Right lobe of liver (tissue), 6 donors: ENCODE measurements around the gene DUSP11. TPM values are rescaled to one million over a fixed set of nuclear protein-coding genes. Genes with fewer than 3 reads are reported as not detected.
A peak's percentile ranks its signal among the peaks of the same experiment; 100 is the strongest.
"Not testable (repeated sequence)": the region's sequence is repeated elsewhere in the genome, so short reads cannot be mapped to it uniquely, and the experiment has no call there.

Experiments used
- ATAC-seq, 4 donors: fragments of 200-7000 bp; cut with Tn5 transposase; one replicate each; pipeline ENCODE4 v1.9.1; 2020; ENCODE audit warnings: mild to moderate bottlenecking in 4 of 4, moderate library complexity in 4 of 4
- DNase-seq, 3 donors: peaks; one replicate each; pipeline ENCODE4 v3.0.0-alpha.2; 2020
- H3K27ac ChIP-seq, 3 donors: fragments of 200-600 bp; one replicate each; pipeline ENCODE4 v1.8.0; 2022
- H3K27me3 ChIP-seq, 2 donors: fragments of 200-600 bp; one replicate each; pipeline ENCODE4 v1.8.0; 2022
- H3K36me3 ChIP-seq, 4 donors: fragments of 200-600 bp; sonication (generic) in 1 of 4; one replicate each; pipeline versions ENCODE4 v1.5.1 to v1.8.0; 2017 to 2022; ENCODE audit warnings: control low read depth in 1 of 4
- H3K4me1 ChIP-seq, 4 donors: fragments of 200-600 bp; sonication (generic) in 1 of 4; one replicate each; pipeline versions ENCODE4 v1.5.1 to v1.8.0; 2017 to 2022; ENCODE audit warnings: control low read depth in 1 of 4
- H3K4me3 ChIP-seq, 3 donors: fragments of 200-600 bp; one replicate each; pipeline ENCODE4 v1.8.0; 2022
- H3K9me3 ChIP-seq, 4 donors: fragments of 200-600 bp; sonication (generic) in 1 of 4; one replicate each; pipeline versions ENCODE4 v1.5.1 to v1.8.0; 2017 to 2022; ENCODE audit warnings: control low read depth in 1 of 4
- CTCF ChIP-seq, 4 donors: fragments of 200-600 bp in 3 of 4; fragments of 450-650 bp in 1 of 4; IDR thresholded peaks; one replicate each; pipeline versions ENCODE4 v1.5.1 to v1.8.0; 2016 to 2022; ENCODE audit warnings: antibody characterized with exemption in 4 of 4, mild to moderate bottlenecking in 2 of 4
- POLR2A ChIP-seq: fragments of 450-650 bp; IDR thresholded peaks from one replicate; pipeline ENCODE4 v1.6.1; 2017; ENCODE audit warnings: antibody characterized with exemption, mild to moderate bottlenecking
- WGBS: methylation state at CpG from one replicate; pipeline ENCODE4 v1.1.6; 2018; ENCODE audit warnings: low coverage, low lambda C conversion rate; ENCODE audit not compliant: insufficient coverage; ENCODE audit errors: missing lambda C conversion rate; 5-methylcytosine and 5-hydroxymethylcytosine counted together
- intact Hi-C, 2 donors: fragments of 100-400 bp; cut with DNase I; formaldehyde crosslinking; loops; one replicate each; pipeline versions ENCODE4 v1.11.2 to v1.14.1; 2022
- total RNA-seq, 6 experiments: library from RNA; depleted of rRNA in 2 of 6; stranded (reverse); fragments of >200 nt in 2 of 6; fragmentation: NEBNext Ultra II Directional in 3 of 6; extraction: Animal tissue kit (Norgen Biotek cat#: 25700) in 3 of 6; gene quantifications; one replicate each; pipeline versions ENCODE4 v1.1.0 to v1.2.4, GENCODE V29; 2016 to 2023
- donor health status: DM: no; HTN: yes; CAD: no.
- donor health status: DM: no; HTN: no; CAD: no.
- donor health status: DM: no; HTN: no; CAD: no.
- donor health status: DM: no; HTN: yes; CAD: no.
- donor health status: DM: no; HTN: yes; CAD: no.

Gene DUSP11
- total RNA-seq, 6 experiments from 2014 or later: 5.7 to 14.2 (median 9.1) TPM

- no peak for ATAC-seq
- TF ChIP-seq CTCF (IDR thresholded peaks at IDR 0.05): no peak
- TF ChIP-seq POLR2A: no peak
- Histone ChIP-seq H3K27ac (no peak overlapping the region), H3K4me3 (no peak overlapping the region), H3K27me3 (no peaks in the 10 kb centered on the region), H3K4me1 (peaks cover 0 to 7% (median 0%) of the 10 kb centered on the region in 4 donors), H3K36me3 (peaks cover 0 to 51% (median 16%) of the 10 kb centered on the region in 4 donors), H3K9me3 (no peaks in the 10 kb centered on the region)
- no peak for DNase-seq
- intact Hi-C loops: no loop called here
- 92% methylated on average over 1 of the region's 1 CpG for WGBS
Observed at GRCh38 chr2:73762571-73762970, 17.3 kb downstream of the DUSP11 start.

GRCh38 chr2:73759904-73760303, 20.0 kb downstream of the DUSP11 start:
- peaks cover 0 to 7% (median 0%) of the 10 kb centered on the region in 4 donors for H3K4me1 ChIP-seq
- 67% methylated on average over 1 of the region's 2 CpGs for WGBS
- no peak for ATAC-seq
- no peaks in the 10 kb centered on the region for H3K27me3 ChIP-seq
- no peaks in the 10 kb centered on the region for H3K9me3 ChIP-seq
- intact Hi-C loops: no loop called here
- H3K27ac ChIP-seq: no peak overlapping the region
- no peak for TF ChIP-seq POLR2A
- TF ChIP-seq CTCF (IDR thresholded peaks at IDR 0.05): no peak
- no peak for DNase-seq
- peaks cover 0 to 30% (median 12%) of the 10 kb centered on the region in 4 donors for H3K36me3 ChIP-seq
- no peak overlapping the region for H3K4me3 ChIP-seq

- intact Hi-C loops: no loop called here
- Histone ChIP-seq H3K4me1 (peaks cover 0 to 7% (median 0%) of the 10 kb centered on the region in 4 donors), H3K27ac (no peak overlapping the region), H3K9me3 (no peaks in the 10 kb centered on the region), H3K27me3 (no peaks in the 10 kb centered on the region), H3K36me3 (peaks cover 0 to 24% (median 9%) of the 10 kb centered on the region in 4 donors), H3K4me3 (no peak overlapping the region)
- peak; percentile 74 to 94 (median 88) for ATAC-seq
- TF ChIP-seq CTCF (IDR thresholded peaks at IDR 0.05) (no peak), POLR2A (no peak)
- peak in 1 of 3 donors; percentile 82 for DNase-seq
- 16% methylated on average over 3 of the region's 3 CpGs for WGBS
Observed at GRCh38 chr2:73759285-73759764, 20.6 kb downstream of the DUSP11 start.

GRCh38 chr2:73754332-73754731, 25.6 kb downstream of the DUSP11 start:
- H3K36me3 ChIP-seq, intact Hi-C loops, H3K27me3 ChIP-seq, ATAC-seq, H3K4me1 ChIP-seq, H3K9me3 ChIP-seq, DNase-seq, H3K4me3 ChIP-seq, H3K27ac ChIP-seq: not testable (repeated sequence)
- 83% methylated on average over 7 of the region's 7 CpGs for WGBS

- H3K27ac ChIP-seq: no peak overlapping the region
- no peaks in the 10 kb centered on the region for H3K27me3 ChIP-seq
- TF ChIP-seq CTCF (IDR thresholded peaks at IDR 0.05) (no peak), POLR2A (no peak)
- peaks cover 0 to 17% (median 0%) of the 10 kb centered on the region in 4 donors for H3K36me3 ChIP-seq
- ATAC-seq: peak in 1 of 4 donors; percentile 97
- H3K9me3 ChIP-seq: no peaks in the 10 kb centered on the region
- intact Hi-C loops: no loop called here
- WGBS: 34% methylated on average over 2 of the region's 2 CpGs
- no peak overlapping the region for H3K4me3 ChIP-seq
- no peak for DNase-seq
- H3K4me1 ChIP-seq: no peaks in the 10 kb centered on the region
Observed at GRCh38 chr2:73749314-73749713, 30.6 kb downstream of the DUSP11 start.
